ENCODE results near the gene ADCY9. TPM values are rescaled to one million over a fixed set of nuclear protein-coding genes. Genes with fewer than 3 reads are reported as not detected.

ADCY9 gene
- total RNA-seq, 4 donors from 2014 or later: 19.0 to 32.7 (median 29.6) TPM

- no peak for DNase-seq (ENCODE audit: low spot score in 2 of 2)
- Histone ChIP-seq H3K4me1 (peaks cover 0 to 13% (median 3%) of the 10 kb centered on the region in 4 donors), H3K9me3 (no peaks in the 10 kb centered on the region), H3K36me3 (no peaks in the 10 kb centered on the region), H3K27me3 (no peaks in the 10 kb centered on the region), H3K4me3 (peak overlapping the region; percentile 32 to 63 (median 38)), H3K27ac (peak overlapping the region in 1 of 4 donors; percentile 66)
- 14 to 18% methylated on average over 12 to 21 of the region's 43 CpGs for WGBS, 2 donors
- TF ChIP-seq CTCF (IDR thresholded peaks at IDR 0.05) (peak; percentile 91 to 95 (median 95)), POLR2A (IDR thresholded peaks at IDR 0.05) (no peak), EP300 (IDR thresholded peaks at IDR 0.05) (peak in 1 of 2 donors; percentile 13)
These were observed 177.2 kb downstream of the ADCY9 start for GRCh38 chr16:3938843-3939624.

- DNase-seq (ENCODE audit: low spot score in 2 of 2): no peak
These were observed 177.8 kb downstream of the ADCY9 start for GRCh38 chr16:3938471-3938842.

GRCh38 chr16:3937066-3937875 lies 179.0 kb downstream of the ADCY9 start:
- no peaks in the 10 kb centered on the region for H3K36me3 ChIP-seq
- no peak overlapping the region for H3K27ac ChIP-seq

More at GRCh38 chr16:3938471-3938842, 177.8 kb downstream of the ADCY9 start:
- Histone ChIP-seq H3K36me3 (no peaks in the 10 kb centered on the region), H3K27me3 (no peaks in the 10 kb centered on the region), H3K27ac (no peak overlapping the region), H3K4me1 (peaks cover 0 to 13% (median 3%) of the 10 kb centered on the region in 4 donors), H3K9me3 (no peaks in the 10 kb centered on the region), H3K4me3 (peak overlapping the region; percentile 32 to 63 (median 38))
- WGBS, 2 donors: 67 to 85% methylated on average over 19 of the region's 19 CpGs
- no peak for TF ChIP-seq POLR2A (IDR thresholded peaks at IDR 0.05)
- TF ChIP-seq CTCF (IDR thresholded peaks at IDR 0.05): no peak
- TF ChIP-seq EP300 (IDR thresholded peaks at IDR 0.05): no peak

GRCh38 chr16:3935921-3936320 lies 180.3 kb downstream of the ADCY9 start:
- Histone ChIP-seq H3K27ac (no peak overlapping the region), H3K4me3 (no peak overlapping the region), H3K27me3 (no peaks in the 10 kb centered on the region), H3K4me1 (peaks cover 0 to 13% (median 3%) of the 10 kb centered on the region in 4 donors), H3K36me3 (no peaks in the 10 kb centered on the region), H3K9me3 (no peaks in the 10 kb centered on the region)
- TF ChIP-seq CTCF (IDR thresholded peaks at IDR 0.05) (no peak), POLR2A (IDR thresholded peaks at IDR 0.05) (no peak), EP300 (IDR thresholded peaks at IDR 0.05) (no peak)
- 92 to 93% methylated on average over 4 of the region's 4 CpGs for WGBS, 2 donors
- DNase-seq (ENCODE audit: low spot score in 2 of 2): no peak

More at GRCh38 chr16:3937066-3937875, 179.0 kb downstream of the ADCY9 start:
- Histone ChIP-seq H3K4me3 (no peak overlapping the region), H3K27me3 (no peaks in the 10 kb centered on the region), H3K9me3 (no peaks in the 10 kb centered on the region), H3K4me1 (peaks cover 0 to 13% (median 3%) of the 10 kb centered on the region in 4 donors)
- no peak for TF ChIP-seq CTCF (IDR thresholded peaks at IDR 0.05)
- DNase-seq (ENCODE audit: low spot score in 2 of 2): no peak
- WGBS, 2 donors: 93 to 95% methylated on average over 13 of the region's 13 CpGs

All from tibial nerve (tissue), 4 donors.